GM19193 (cell line): ENCODE data around the gene KBTBD4.

Experiments used
- POLR2A ChIP-seq: IDR thresholded peaks from 4 replicates; pipeline ENCODE4 v1.6.1; 2011; ENCODE audit not compliant: insufficient read depth, insufficient read length; ENCODE audit errors: extremely low read depth

The KBTBD4 gene

GRCh38 chr11:47573321-47573720 lies 5.4 kb downstream of the KBTBD4 start:
- TF ChIP-seq POLR2A = no peak

GRCh38 chr11:47572715-47573255 lies 6.0 kb downstream of the KBTBD4 start:
- no peak for TF ChIP-seq POLR2A

- TF ChIP-seq POLR2A = no peak
Observed at GRCh38 chr11:47571895-47572294, 6.9 kb downstream of the KBTBD4 start.

- TF ChIP-seq POLR2A = no peak
Observed at GRCh38 chr11:47571357-47571729, 7.4 kb downstream of the KBTBD4 start.

GRCh38 chr11:47570651-47571356 lies 8.0 kb downstream of the KBTBD4 start:
- no peak for TF ChIP-seq POLR2A

GRCh38 chr11:47569646-47570045 lies 9.1 kb downstream of the KBTBD4 start:
- no peak for TF ChIP-seq POLR2A

GRCh38 chr11:47566149-47566698 lies 12.5 kb downstream of the KBTBD4 start:
- no peak for TF ChIP-seq POLR2A

GRCh38 chr11:47565340-47566148 lies 13.2 kb downstream of the KBTBD4 start, which contains the start of gene PTPMT1:
PTPMT1 (plus strand) TSS chr11:47565599; CDS start chr11:47565623, 24 bp downstream.
- peak; percentile 95 for TF ChIP-seq POLR2A

- TF ChIP-seq POLR2A = no peak
Observed at GRCh38 chr11:47564933-47565339, 13.8 kb downstream of the KBTBD4 start.

GRCh38 chr11:47560426-47560825 lies 18.3 kb downstream of the KBTBD4 start:
- no peak for TF ChIP-seq POLR2A

GRCh38 chr11:47558695-47559094 lies 20.1 kb downstream of the KBTBD4 start:
- TF ChIP-seq POLR2A = no peak

- no peak for TF ChIP-seq POLR2A
Observed at GRCh38 chr11:47553406-47553743, 25.4 kb downstream of the KBTBD4 start.

- peak; percentile 79 for TF ChIP-seq POLR2A
Observed at GRCh38 chr11:47552566-47553405, 26.0 kb downstream of the KBTBD4 start, which contains the start of gene CELF1. CELF1 (minus strand) TSS chr11:47553132; CDS start chr11:47499523, 53,609 bp downstream.

GRCh38 chr11:47552056-47552565 lies 26.7 kb downstream of the KBTBD4 start:
- TF ChIP-seq POLR2A = no peak
